Activated CD4-positive, alpha-beta T cell treated with anti-CD3 and anti-CD28 coated beads for 36 hours (primary cell): ENCODE measurements around the gene ESYT2. TPM values are rescaled to one million over a fixed set of nuclear protein-coding genes. Genes with fewer than 3 reads are reported as not detected.
"Not testable (repeated sequence)": the region's sequence is repeated elsewhere in the genome, so short reads cannot be mapped to it uniquely, and the experiment has no call there.

Source experiments
- ATAC-seq: fragments of 200-7000 bp; cut with Tn5 transposase; one replicate; pipeline ENCODE4 v1.10.0; 2021; ENCODE audit warnings: mild to moderate bottlenecking, moderate library complexity
- CTCF ChIA-PET: fragments of 350-600 bp; sonication (Branson Sonifier 250); formaldehyde crosslinking; loops from one replicate; lab custom pipeline; 2021; ENCODE audit warnings: antibody characterized with exemption; lab: Charles Lee
- POLR2A ChIA-PET: fragments of 350-600 bp; sonication (Branson Sonifier 250); formaldehyde crosslinking; loops from one replicate; lab custom pipeline; 2021; ENCODE audit warnings: antibody characterized with exemption, inconsistent platforms; lab: Charles Lee
- DNase-seq: peaks from one replicate; pipeline ENCODE4 v3.0.0-alpha.2; 2020
- H3K27ac Mint-ChIP-seq: one replicate; pipeline ENCODE4 v1.8.0; 2021; ENCODE audit warnings: mixed read lengths
- H3K27me3 Mint-ChIP-seq: one replicate; pipeline ENCODE4 v1.8.0; 2021; ENCODE audit warnings: mixed read lengths
- H3K36me3 Mint-ChIP-seq: one replicate; pipeline ENCODE4 v1.8.0; 2021; ENCODE audit warnings: low read depth, mixed read lengths
- H3K4me1 Mint-ChIP-seq: one replicate; pipeline ENCODE4 v1.8.0; 2021; ENCODE audit warnings: mixed read lengths
- H3K4me3 Mint-ChIP-seq: one replicate; pipeline ENCODE4 v1.8.0; 2021; ENCODE audit warnings: mild to moderate bottlenecking, moderate library complexity, mixed read lengths
- H3K9me3 Mint-ChIP-seq: one replicate; pipeline ENCODE4 v1.8.0; 2021; ENCODE audit warnings: low read depth, mixed read lengths
- intact Hi-C, 2 experiments: fragments of 100-400 bp; cut with DNase I in 1 of 2; cut with micrococcal nuclease in 1 of 2; formaldehyde crosslinking; loops; one replicate each; pipeline versions ENCODE4 v1.14.2 to v1.15.1; 2022 to 2024; cut with DNase I, micrococcal nuclease
- total RNA-seq, 2 experiments: library from RNA; stranded (reverse); gene quantifications; one replicate each; pipeline ENCODE4 v1.2.3, GENCODE V29; 2021

The ESYT2 gene
- total RNA-seq, 2 experiments from 2014 or later = 68.5 to 73.7 TPM

DNA sequence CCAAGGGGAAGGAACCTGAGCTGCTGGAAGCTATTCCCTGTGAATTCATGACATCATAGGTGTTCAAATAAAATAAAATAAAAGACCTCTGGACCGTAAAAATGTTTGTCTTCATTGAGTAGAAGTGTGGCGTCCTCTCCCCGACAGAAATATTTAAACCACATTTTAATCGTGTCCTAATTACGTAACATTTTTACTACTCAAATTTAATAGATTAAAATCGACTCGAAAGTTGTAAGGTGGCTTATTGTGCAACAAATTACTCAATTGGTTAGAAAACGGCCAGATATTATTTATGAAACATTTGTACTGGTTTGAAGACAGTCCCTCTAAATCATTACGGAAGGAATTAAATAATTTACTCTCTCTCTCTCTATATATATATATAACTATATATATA lies 109.2 kb downstream of the ESYT2 start:
- intact Hi-C loops = no loop called here
- ChIA-PET CTCF (interaction anchor here (1.1 kb wide), 1 partner anchor 15 kb away, joined by 3 read pairs; the partner anchor contains the start of gene NCAPG2), POLR2A (no interaction called here)
- DNase-seq (no peak), ATAC-seq (no peak)
- Mint-ChIP-seq H3K9me3 (no peaks in the 10 kb centered on the region), H3K27ac (no peak overlapping the region), H3K4me3 (no peak overlapping the region), H3K27me3 (peaks cover 17% of the 10 kb centered on the region), H3K4me1 (no peaks in the 10 kb centered on the region), H3K36me3 (no peaks in the 10 kb centered on the region)

DNA sequence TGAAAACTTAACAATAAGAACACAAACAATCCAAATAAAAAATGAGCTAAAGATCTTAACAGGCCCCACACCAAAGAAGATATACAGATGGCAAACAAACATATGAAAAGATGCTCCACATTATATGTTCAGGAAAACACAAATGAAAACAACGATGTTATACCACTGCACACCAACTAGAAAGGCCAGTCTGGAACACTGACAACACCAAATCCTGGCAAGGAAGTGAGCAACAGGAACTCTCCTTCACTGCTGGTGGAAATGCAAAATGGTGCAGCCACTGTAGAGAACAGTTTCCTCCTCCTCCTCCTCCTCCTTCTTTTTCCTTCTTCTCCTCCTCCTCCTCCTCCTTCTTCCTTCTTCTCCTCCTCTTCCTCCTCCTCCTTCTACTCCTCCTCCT lies 112.5 kb downstream of the ESYT2 start:
- POLR2A ChIA-PET = no interaction called here
- H3K36me3 Mint-ChIP-seq = no peaks in the 10 kb centered on the region
- DNase-seq (no peak), ATAC-seq (no peak)
- intact Hi-C loops = no loop called here
- H3K4me1 Mint-ChIP-seq = peaks cover 5% of the 10 kb centered on the region
- H3K4me3 Mint-ChIP-seq = no peak overlapping the region
- H3K9me3 Mint-ChIP-seq = no peaks in the 10 kb centered on the region
- CTCF ChIA-PET = no interaction called here
- H3K27ac Mint-ChIP-seq = no peak overlapping the region
- H3K27me3 Mint-ChIP-seq = peaks cover 17% of the 10 kb centered on the region

DNA sequence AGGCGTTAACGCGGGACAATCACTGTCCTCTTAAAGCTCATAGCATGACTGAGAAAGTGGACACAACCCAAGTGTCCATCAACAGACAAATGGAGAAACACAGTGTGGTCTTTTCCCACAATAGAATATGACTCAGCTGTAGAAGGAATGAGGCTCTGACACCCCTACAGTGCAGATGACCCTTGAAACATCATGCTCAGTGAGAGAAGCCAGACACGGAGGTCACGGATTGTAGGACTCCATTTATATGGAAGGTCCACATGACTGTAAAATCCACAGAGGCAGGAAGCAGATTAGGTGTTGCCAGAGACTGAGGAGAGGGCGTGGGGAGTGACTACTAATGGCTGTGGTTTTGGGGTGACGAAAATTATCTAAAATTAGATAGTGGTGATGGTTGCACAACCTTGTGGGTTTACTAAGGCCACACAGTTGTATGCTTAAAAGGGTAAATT lies 118.6 kb downstream of the ESYT2 start:
- intact Hi-C loops = no loop called here
- Mint-ChIP-seq H3K36me3 (no peaks in the 10 kb centered on the region), H3K27ac (no peak overlapping the region), H3K9me3 (no peaks in the 10 kb centered on the region), H3K4me3 (no peak overlapping the region), H3K27me3 (no peaks in the 10 kb centered on the region), H3K4me1 (peaks cover 17% of the 10 kb centered on the region)
- POLR2A ChIA-PET = no interaction called here
- CTCF ChIA-PET = no interaction called here
- no peak for DNase-seq
- peak; percentile 28 for ATAC-seq

DNA sequence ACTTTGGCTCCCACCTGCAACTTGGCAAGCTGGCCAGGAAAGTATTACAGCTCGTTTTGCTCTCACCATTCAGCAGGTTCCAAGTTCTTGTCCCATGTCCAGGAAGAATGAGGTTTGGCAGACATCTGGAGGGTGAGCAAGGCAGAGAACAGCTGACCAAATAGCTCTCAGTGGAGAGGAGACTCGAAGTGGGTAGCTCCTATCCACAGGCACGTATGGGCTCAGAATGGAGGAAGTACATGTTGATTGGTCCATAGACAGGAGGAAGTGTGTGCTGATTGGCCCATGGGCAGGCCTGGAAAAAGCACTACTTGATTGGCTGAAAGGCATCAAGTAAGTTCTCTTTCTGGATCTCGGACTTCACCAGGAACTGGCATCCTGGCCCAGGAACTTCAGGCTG lies 121.7 kb downstream of the ESYT2 start:
- Mint-ChIP-seq H3K27me3 (no peaks in the 10 kb centered on the region), H3K27ac (no peak overlapping the region), H3K36me3 (peaks cover 11% of the 10 kb centered on the region), H3K9me3 (no peaks in the 10 kb centered on the region), H3K4me1 (peaks cover 32% of the 10 kb centered on the region), H3K4me3 (no peak overlapping the region)
- ChIA-PET CTCF (interaction anchor here (0.7 to 0.9 kb wide), 3 partner anchors 16 to 269 kb away, joined by 3 read pairs; no protein-coding TSS in a partner anchor), POLR2A (interaction anchor here (0.7 kb wide), 1 partner anchor 140 kb away, joined by 3 read pairs; no protein-coding TSS in a partner anchor)
- DNase-seq = no peak
- ATAC-seq = no peak
- intact Hi-C loops = loop anchor here in 1 of 2 experiments (10.0 kb wide), 1 partner anchor 1573 kb away; the partner anchor contains the start of gene UBE3C

DNA sequence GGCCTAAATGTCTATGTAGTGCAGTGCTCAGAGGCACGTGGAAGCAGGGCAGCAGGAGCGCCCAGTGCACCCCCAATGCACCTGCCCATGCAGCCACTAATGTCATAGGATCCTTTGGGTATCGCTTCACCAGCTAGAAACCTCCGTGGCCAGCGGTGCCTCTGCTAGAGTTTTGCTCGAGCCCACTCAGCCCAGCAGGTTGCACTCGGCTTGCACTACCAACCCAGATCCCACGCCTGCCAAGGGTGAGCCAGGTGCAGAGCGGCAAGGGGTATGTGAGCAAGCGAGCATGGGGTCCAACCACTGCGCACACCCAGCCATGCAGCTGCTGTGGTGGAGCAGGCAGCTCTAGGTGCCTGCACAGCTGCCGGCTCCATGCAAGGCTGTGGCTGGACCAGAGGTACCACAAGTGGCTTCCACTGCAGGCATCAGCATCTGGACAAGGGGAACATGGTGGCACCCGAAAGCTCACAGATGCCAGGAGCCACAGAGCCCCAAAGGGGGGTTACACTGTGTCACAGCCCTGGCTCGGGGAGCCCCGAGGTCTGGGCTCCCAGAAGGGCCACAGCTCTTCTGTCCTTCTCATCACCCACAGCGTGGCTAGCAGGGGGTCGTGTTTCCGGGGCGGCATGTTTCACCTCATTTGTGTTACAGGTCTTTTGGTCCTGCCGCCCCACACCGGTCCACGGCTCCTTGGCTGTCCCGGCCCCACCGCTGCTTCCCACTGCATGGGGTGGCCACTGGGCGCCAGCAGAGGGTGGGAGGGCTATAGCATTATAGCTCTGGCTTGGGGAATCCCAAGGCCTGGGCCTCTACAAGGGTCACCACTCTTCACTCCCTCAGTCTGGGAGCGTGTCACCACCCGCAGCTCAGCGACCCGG lies 122.4 kb downstream of the ESYT2 start:
- intact Hi-C loops = loop anchor here in 1 of 2 experiments (10.0 kb wide), 1 partner anchor 1572 kb away; the partner anchor contains the start of gene UBE3C
- DNase-seq (no peak), ATAC-seq (no peak)
- no peaks in the 10 kb centered on the region for H3K27me3 Mint-ChIP-seq
- H3K36me3 Mint-ChIP-seq = peaks cover 17% of the 10 kb centered on the region
- no peak overlapping the region for H3K27ac Mint-ChIP-seq
- peak overlapping the region; percentile 34 for H3K4me3 Mint-ChIP-seq
- peaks cover 34% of the 10 kb centered on the region for H3K4me1 Mint-ChIP-seq
- ChIA-PET POLR2A (interaction anchor here (0.6 to 0.7 kb wide), 2 partner anchors 35 to 141 kb away, joined by 3 read pairs; no protein-coding TSS in a partner anchor), CTCF (interaction anchor here (0.7 to 0.9 kb wide), 4 partner anchors 8 to 270 kb away, joined by 3 read pairs; no protein-coding TSS in a partner anchor)
- H3K9me3 Mint-ChIP-seq = no peaks in the 10 kb centered on the region

DNA sequence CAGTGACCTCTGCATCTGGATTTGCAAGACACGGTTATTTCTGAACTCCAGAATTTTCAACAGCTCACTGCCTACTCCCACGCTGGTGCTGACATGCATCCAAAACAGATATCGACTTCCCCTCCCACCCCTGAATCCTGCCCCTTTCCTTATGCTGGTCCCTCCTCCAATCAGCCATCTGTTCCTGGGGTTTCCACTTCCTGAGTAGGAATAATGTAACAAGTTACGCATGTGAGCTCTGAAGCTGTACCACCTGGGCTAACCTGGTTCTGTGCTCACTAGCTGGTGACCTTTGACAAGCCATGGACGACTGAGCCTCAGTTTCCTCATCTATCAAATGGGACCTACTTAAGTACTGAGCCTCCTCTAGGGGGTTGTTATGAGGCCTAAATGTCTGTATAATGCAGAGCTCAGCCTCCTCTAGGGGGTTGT lies 123.0 kb downstream of the ESYT2 start:
- Mint-ChIP-seq H3K4me1 (peaks cover 40% of the 10 kb centered on the region), H3K9me3 (no peaks in the 10 kb centered on the region), H3K27me3 (no peaks in the 10 kb centered on the region), H3K36me3 (peaks cover 23% of the 10 kb centered on the region), H3K4me3 (peak overlapping the region; percentile 34), H3K27ac (peak overlapping the region; percentile 59)
- DNase-seq (no peak), ATAC-seq (no peak)
- intact Hi-C loops = loop anchor here in 1 of 2 experiments (10.0 kb wide), 1 partner anchor 1571 kb away; the partner anchor contains the start of gene UBE3C
- CTCF ChIA-PET = interaction anchor here (0.8 kb wide), 1 partner anchor 9 kb away, joined by 3 read pairs; no protein-coding TSS in a partner anchor
- POLR2A ChIA-PET = interaction anchor here (0.6 kb wide), 2 partner anchors 36 to 39 kb away, joined by 3 read pairs; no protein-coding TSS in a partner anchor

DNA sequence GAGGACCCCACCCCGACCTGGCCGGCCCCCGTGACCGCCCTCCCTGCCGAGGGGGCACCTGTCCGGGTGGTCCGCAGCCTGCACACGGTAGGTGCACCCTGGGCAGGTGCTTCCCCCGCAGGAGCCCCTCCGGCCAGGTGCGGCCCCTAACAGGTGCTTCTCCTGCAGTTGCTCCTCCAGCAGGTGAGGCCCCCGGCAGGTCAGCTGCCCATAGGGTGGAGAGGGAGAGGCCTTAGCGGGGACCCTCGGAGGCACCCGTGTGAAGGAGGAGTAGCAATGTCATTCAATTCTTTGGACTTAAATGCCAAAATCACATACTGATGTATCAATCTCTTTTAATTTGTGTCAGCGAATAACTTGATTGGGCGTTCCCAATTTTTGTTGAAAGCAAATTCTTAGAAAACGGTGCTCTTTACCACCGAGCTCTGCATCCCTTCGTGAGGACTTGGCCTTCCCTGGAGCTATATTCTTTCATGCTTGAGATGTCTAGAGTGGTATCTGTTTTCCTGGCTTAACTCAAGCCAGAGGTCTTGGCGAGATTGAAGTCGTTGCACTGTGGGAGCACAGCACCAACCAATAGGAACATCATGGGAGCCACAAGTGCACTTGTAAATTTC lies 124.0 kb downstream of the ESYT2 start:
- H3K36me3 Mint-ChIP-seq = peaks cover 32% of the 10 kb centered on the region
- CTCF ChIA-PET = interaction anchor here (0.9 kb wide), 1 partner anchor 14 kb away, joined by 3 read pairs; no protein-coding TSS in a partner anchor
- H3K4me3 Mint-ChIP-seq = peak overlapping the region; percentile 85
- POLR2A ChIA-PET = interaction anchor here (0.9 to 2.1 kb wide), 4 partner anchors 49 to 272 kb away, joined by 4 to 12 read pairs (median 5); partner anchors contain the start of gene ESYT2
- no peaks in the 10 kb centered on the region for H3K9me3 Mint-ChIP-seq
- ATAC-seq = peak; percentile 0
- H3K4me1 Mint-ChIP-seq = peaks cover 42% of the 10 kb centered on the region
- DNase-seq = no peak
- no peaks in the 10 kb centered on the region for H3K27me3 Mint-ChIP-seq
- peak overlapping the region; percentile 81 for H3K27ac Mint-ChIP-seq
- intact Hi-C loops = loop anchor here (2.0 to 10.0 kb wide), 3 partner anchors 151 to 1571 kb away; partner anchors contain the start of genes DYNC2I1 (in 1 of the 2) and UBE3C (in 1 of the 2)

DNA sequence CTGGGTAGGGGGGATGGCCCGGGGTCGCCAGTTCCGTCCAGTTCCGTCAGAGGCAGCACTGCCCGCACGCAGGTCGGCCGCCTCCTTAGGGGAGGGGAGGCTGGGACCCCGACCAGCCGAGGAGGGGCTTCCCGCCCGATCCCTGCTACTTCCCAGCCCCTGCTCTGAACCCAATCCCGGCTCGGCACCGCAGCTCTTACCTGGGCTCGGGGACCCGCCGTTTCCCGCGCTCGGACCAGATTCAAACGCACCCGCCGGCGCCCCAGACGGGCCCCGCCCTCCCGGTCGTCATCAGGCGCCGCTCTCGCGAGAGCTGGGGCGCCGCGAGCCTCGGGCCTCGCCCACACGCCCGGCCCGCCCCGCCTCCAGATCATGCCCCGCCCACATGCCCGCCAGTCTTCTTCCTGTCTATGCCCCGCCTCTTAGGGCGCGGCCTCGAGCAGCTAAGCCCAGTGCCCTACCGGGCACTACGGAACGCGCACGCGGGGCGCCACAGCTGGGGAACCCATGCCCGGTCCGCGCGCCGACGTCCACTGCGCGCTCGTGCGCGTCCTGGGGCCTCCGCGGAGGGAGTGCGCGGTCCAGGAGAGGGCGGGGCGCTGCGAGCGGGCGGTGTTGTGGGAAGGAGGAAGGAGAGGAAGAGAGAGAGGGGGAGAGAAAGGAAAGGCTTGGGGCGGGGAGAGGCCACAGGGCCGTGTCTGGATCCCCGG lies 124.6 kb downstream of the ESYT2 start, which contains the start of gene NCAPG2:
NCAPG2 (minus strand) TSS at position 281 of the 710 bp plus-strand sequence. CDS start 2,905 bp downstream, outside the sequence.
- peak; percentile 99 for DNase-seq
- CTCF ChIA-PET = interaction anchor here (0.9 kb wide), 2 partner anchors 15 to 26 kb away, joined by 3 read pairs; no protein-coding TSS in a partner anchor
- Mint-ChIP-seq H3K36me3 (peaks cover 32% of the 10 kb centered on the region), H3K9me3 (no peaks in the 10 kb centered on the region), H3K27me3 (no peaks in the 10 kb centered on the region), H3K4me3 (peak within 1 kb of the TSS; percentile 85), H3K27ac (peak within 1 kb of the TSS; percentile 81), H3K4me1 (peaks cover 44% of the 10 kb centered on the region)
- intact Hi-C loops = loop anchor here (1.0 to 10.0 kb wide), 8 partner anchors 48 to 1570 kb away; partner anchors contain the start of genes DYNC2I1 (in 2 of the 2), ESYT2 (in 2 of the 2), PTPRN2 (in 1 of the 2) and UBE3C (in 1 of the 2)
- POLR2A ChIA-PET = interaction anchor here (0.9 to 2.1 kb wide), 4 partner anchors 48 to 272 kb away, joined by 4 to 12 read pairs (median 5); partner anchors contain the start of gene ESYT2
- peak; percentile 98 for ATAC-seq

DNA sequence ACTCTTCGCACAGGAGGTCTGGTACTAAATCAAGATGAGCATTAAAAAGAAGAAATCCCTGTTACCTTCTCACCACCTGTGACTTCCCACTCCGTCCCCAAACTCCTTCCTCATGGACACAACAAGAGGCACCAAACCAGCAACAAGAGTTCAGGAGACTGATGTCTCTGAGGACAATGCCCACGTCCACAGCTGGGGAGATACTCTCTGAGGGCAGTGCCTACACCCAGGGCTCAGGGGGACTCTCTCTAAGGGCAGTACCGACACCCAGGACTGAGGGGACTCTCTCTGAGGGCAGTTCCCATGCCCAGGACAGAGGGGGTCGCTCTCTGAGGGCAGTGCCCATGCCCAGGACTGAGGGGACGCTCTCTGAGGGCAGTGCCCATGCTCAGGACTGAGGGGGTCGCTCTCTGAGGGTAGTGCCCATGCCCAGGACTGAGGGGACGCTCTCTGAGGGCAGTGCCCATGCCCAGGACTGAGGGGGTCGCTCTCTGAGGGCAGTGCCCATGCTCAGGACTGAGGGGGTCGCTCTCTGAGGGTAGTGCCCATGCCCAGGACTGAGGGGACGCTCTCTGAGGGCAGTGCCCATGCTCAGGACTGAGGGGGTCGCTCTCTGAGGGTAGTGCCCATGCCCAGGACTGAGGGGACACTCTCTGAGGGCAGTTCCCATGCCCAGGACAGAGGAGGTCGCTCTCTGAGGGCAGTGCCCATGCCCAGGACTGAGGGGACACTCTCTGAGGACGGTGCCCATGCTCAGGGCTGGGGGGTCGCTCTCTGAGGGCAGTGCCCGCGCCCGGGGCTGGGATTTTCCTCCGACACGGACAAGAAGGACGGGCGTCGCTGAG lies 125.4 kb downstream of the ESYT2 start:
- ChIA-PET POLR2A (interaction anchor here (0.9 to 2.1 kb wide), 4 partner anchors 48 to 273 kb away, joined by 4 to 12 read pairs (median 5); partner anchors contain the start of gene ESYT2), CTCF (interaction anchor here (0.9 kb wide), 1 partner anchor 26 kb away, joined by 3 read pairs; no protein-coding TSS in a partner anchor)
- H3K36me3 Mint-ChIP-seq = peaks cover 39% of the 10 kb centered on the region
- H3K4me3 Mint-ChIP-seq = peak overlapping the region; percentile 85
- intact Hi-C loops = loop anchor here (1.0 to 10.0 kb wide), 8 partner anchors 48 to 1569 kb away; partner anchors contain the start of genes DYNC2I1 (in 2 of the 2), ESYT2 (in 2 of the 2), PTPRN2 (in 1 of the 2) and UBE3C (in 1 of the 2)
- not testable (repeated sequence) for ATAC-seq, H3K9me3 Mint-ChIP-seq, DNase-seq, H3K27me3 Mint-ChIP-seq
- peaks cover 48% of the 10 kb centered on the region for H3K4me1 Mint-ChIP-seq
- peak overlapping the region; percentile 80 for H3K27ac Mint-ChIP-seq
